DND-41 (cell line): ENCODE measurements around the gene SCGB2B2.

Experiments used
- ATAC-seq: fragments of 200-7000 bp; cut with Tn5 transposase; 3 replicates; pipeline ENCODE4 v1.9.1; 2021; ENCODE audit warnings: low read depth; ENCODE audit not compliant: insufficient read depth
- DNase-seq: peaks from one replicate; pipeline ENCODE4 v3.0.0-alpha.2; 2020
- H2AFZ ChIP-seq: 2 replicates; pipeline ENCODE4 v1.6.0; 2012; ENCODE audit warnings: low read depth, low read length
- H3K27ac ChIP-seq: 2 replicates; pipeline ENCODE4 v1.5.1; 2012; ENCODE audit warnings: low read length, inconsistent platforms
- H3K27me3 ChIP-seq: fragments of 200-600 bp; sonication (generic); 2 replicates; pipeline ENCODE4 v1.6.0; 2012; ENCODE audit warnings: low read length, mild to moderate bottlenecking, inconsistent platforms; ENCODE audit not compliant: insufficient read depth, poor library complexity
- H3K36me3 ChIP-seq: 2 replicates; pipeline ENCODE4 v1.5.1; 2012; ENCODE audit warnings: low read length, inconsistent platforms; ENCODE audit not compliant: insufficient read depth
- H3K4me1 ChIP-seq: 2 replicates; pipeline ENCODE4 v1.5.1; 2012; ENCODE audit warnings: mild to moderate bottlenecking, low read length; ENCODE audit not compliant: insufficient read depth
- H3K4me2 ChIP-seq: 2 replicates; pipeline ENCODE4 v1.6.0; 2012; ENCODE audit warnings: mild to moderate bottlenecking, moderate library complexity, low read length, inconsistent platforms; ENCODE audit not compliant: insufficient read depth
- H3K4me3 ChIP-seq, 2 experiments: fragments of 200-600 bp in 1 of 2; shearing (Covaris generic) in 1 of 2; 2 replicates each; pipeline ENCODE4 v1.5.1; 2012 to 2016; ENCODE audit warnings: inconsistent platforms in 2 of 2, low read length in 2 of 2, mild to moderate bottlenecking in 2 of 2, low read depth in 1 of 2, moderate library complexity in 1 of 2
- H3K79me2 ChIP-seq: 2 replicates; pipeline ENCODE4 v1.6.0; 2012; ENCODE audit warnings: low read length, inconsistent platforms; ENCODE audit not compliant: insufficient read depth
- H3K9ac ChIP-seq: 2 replicates; pipeline ENCODE4 v1.6.0; 2012; ENCODE audit warnings: low read depth, mild to moderate bottlenecking, inconsistent platforms, low read length, moderate library complexity
- H3K9me3 ChIP-seq: 2 replicates; pipeline ENCODE4 v1.5.1; 2012; ENCODE audit warnings: low read length, moderate library complexity, mild to moderate bottlenecking, inconsistent platforms; ENCODE audit not compliant: insufficient read depth, severe bottlenecking
- H4K20me1 ChIP-seq: 2 replicates; pipeline ENCODE4 v1.6.0; 2012; ENCODE audit warnings: low read length; ENCODE audit not compliant: insufficient read depth
- CTCF ChIP-seq: IDR thresholded peaks from 2 replicates; pipeline ENCODE4 v1.5.1; 2012; ENCODE audit warnings: borderline replicate concordance, low read length, moderate library complexity, mild to moderate bottlenecking; ENCODE audit not compliant: poor library complexity, severe bottlenecking; ENCODE audit errors: extremely low read depth
- EZH2 ChIP-seq: IDR thresholded peaks from 3 replicates; pipeline ENCODE4 v1.6.1; 2012; ENCODE audit warnings: borderline replicate concordance, low read depth, mild to moderate bottlenecking, moderate library complexity, low read length, inconsistent platforms; ENCODE audit not compliant: severe bottlenecking

SCGB2B2 gene

GRCh38 chr19:34664870-34665269 lies 12.1 kb downstream of the SCGB2B2 start:
- Histone ChIP-seq H2AFZ (no peak overlapping the region), H3K36me3 (no peaks in the 10 kb centered on the region), H4K20me1 (no peaks in the 10 kb centered on the region), H3K9me3 (no peaks in the 10 kb centered on the region), H3K4me1 (peaks cover 24% of the 10 kb centered on the region), H3K27ac (no peak overlapping the region), H3K4me2 (no peak overlapping the region), H3K27me3 (no peaks in the 10 kb centered on the region), H3K79me2 (peaks cover 9% of the 10 kb centered on the region), H3K9ac (no peak overlapping the region), H3K4me3 (no peak overlapping the region)
- TF ChIP-seq EZH2: no peak
- TF ChIP-seq CTCF: no peak
- DNase-seq: no peak
- no peak for ATAC-seq

- H4K20me1 ChIP-seq: no peaks in the 10 kb centered on the region
- TF ChIP-seq EZH2 (no peak), CTCF (no peak)
- no peak overlapping the region for H3K9ac ChIP-seq
- H2AFZ ChIP-seq: no peak overlapping the region
- no peak for DNase-seq
- H3K27me3 ChIP-seq: no peaks in the 10 kb centered on the region
- H3K4me2 ChIP-seq: no peak overlapping the region
- H3K4me1 ChIP-seq: peaks cover 24% of the 10 kb centered on the region
- no peaks in the 10 kb centered on the region for H3K9me3 ChIP-seq
- no peak for ATAC-seq
- H3K27ac ChIP-seq: no peak overlapping the region
- H3K36me3 ChIP-seq: no peaks in the 10 kb centered on the region
- peaks cover 9% of the 10 kb centered on the region for H3K79me2 ChIP-seq
- H3K4me3 ChIP-seq: no peak overlapping the region
Measured at GRCh38 chr19:34664168-34664567, 12.8 kb downstream of the SCGB2B2 start.

- peak; percentile 65 for DNase-seq
- Histone ChIP-seq H3K4me2 (no peak overlapping the region), H3K9me3 (no peaks in the 10 kb centered on the region), H3K4me3 (no peak overlapping the region), H2AFZ (no peak overlapping the region), H3K27me3 (no peaks in the 10 kb centered on the region), H3K79me2 (peaks cover 9% of the 10 kb centered on the region), H3K9ac (no peak overlapping the region), H3K27ac (no peak overlapping the region), H4K20me1 (no peaks in the 10 kb centered on the region), H3K4me1 (peaks cover 22% of the 10 kb centered on the region), H3K36me3 (no peaks in the 10 kb centered on the region)
- peak; percentile 86 for ATAC-seq
- TF ChIP-seq EZH2: no peak
- peak; percentile 78 for TF ChIP-seq CTCF
Measured at GRCh38 chr19:34662919-34663318, 14.0 kb downstream of the SCGB2B2 start.

GRCh38 chr19:34661357-34661756 lies 15.6 kb downstream of the SCGB2B2 start:
- no peak overlapping the region for H3K4me2 ChIP-seq
- no peak for ATAC-seq

More at GRCh38 chr19:34661357-34661756, 15.6 kb downstream of the SCGB2B2 start:
- Histone ChIP-seq H3K36me3 (no peaks in the 10 kb centered on the region), H3K27ac (no peak overlapping the region), H3K4me1 (peaks cover 8% of the 10 kb centered on the region), H3K79me2 (peaks cover 2% of the 10 kb centered on the region; the same call in 1 of the 2 replicates), H3K9ac (no peak overlapping the region), H3K27me3 (no peaks in the 10 kb centered on the region), H2AFZ (no peak overlapping the region), H4K20me1 (no peaks in the 10 kb centered on the region), H3K4me3 (no peak overlapping the region), H3K9me3 (no peaks in the 10 kb centered on the region)
- no peak for DNase-seq
- TF ChIP-seq EZH2: no peak
- no peak for TF ChIP-seq CTCF
